ENCODE measurements around the gene CCDC177.
"Not testable (repeated sequence)": the region's sequence is repeated elsewhere in the genome, so short reads cannot be mapped to it uniquely, and the experiment has no call there.

Gene CCDC177

GRCh38 chr14:69599431-69599830 is 24.8 kb upstream of the CCDC177 start:
- not testable (repeated sequence) for DNase-seq

GRCh38 chr14:69595336-69595735 is 20.7 kb upstream of the CCDC177 start:
- DNase-seq: no peak

- no peak for DNase-seq
These were observed 20.2 kb upstream of the CCDC177 start for GRCh38 chr14:69594846-69595245.

GRCh38 chr14:69593018-69593677 is 18.5 kb upstream of the CCDC177 start:
- no peak for DNase-seq

GRCh38 chr14:69591317-69591716 is 16.6 kb upstream of the CCDC177 start:
- DNase-seq: no peak

GRCh38 chr14:69587389-69587788 is 12.7 kb upstream of the CCDC177 start:
- DNase-seq: no peak

- no peak for DNase-seq
These were observed 11.7 kb upstream of the CCDC177 start for GRCh38 chr14:69586404-69586803.

- no peak for DNase-seq
These were observed 9.7 kb upstream of the CCDC177 start for GRCh38 chr14:69584389-69584788.

- no peak for DNase-seq
These were observed 8.2 kb upstream of the CCDC177 start for GRCh38 chr14:69582829-69583228.

- DNase-seq: no peak
These were observed 7.5 kb upstream of the CCDC177 start for GRCh38 chr14:69582212-69582611.

GRCh38 chr14:69581316-69581935 is 6.8 kb upstream of the CCDC177 start:
- DNase-seq: no peak

GRCh38 chr14:69580009-69580577 is 5.4 kb upstream of the CCDC177 start:
- DNase-seq: peak; percentile 74

GRCh38 chr14:69579476-69579875 is 4.8 kb upstream of the CCDC177 start:
- no peak for DNase-seq

GRCh38 chr14:69574954-69575295 is 254 bp upstream of the CCDC177 start:
- no peak for DNase-seq

- peak; percentile 4 for DNase-seq
These were observed 824 bp downstream of the CCDC177 start for GRCh38 chr14:69573831-69574262.

- DNase-seq: no peak
These were observed 1.4 kb downstream of the CCDC177 start for GRCh38 chr14:69573205-69573830.

- peak; percentile 5 for DNase-seq
These were observed 1.9 kb downstream of the CCDC177 start for GRCh38 chr14:69572841-69573135.

GRCh38 chr14:69572030-69572840 is 2.4 kb downstream of the CCDC177 start:
- DNase-seq: peak; percentile 32

GRCh38 chr14:69571449-69572029 is 3.1 kb downstream of the CCDC177 start:
- peak; percentile 5 for DNase-seq

GRCh38 chr14:69570836-69571330 is 3.8 kb downstream of the CCDC177 start:
- DNase-seq: peak; percentile 2

- DNase-seq: peak; percentile 0
These were observed 4.8 kb downstream of the CCDC177 start for GRCh38 chr14:69569859-69570258.

- DNase-seq: peak; percentile 0
These were observed 7.1 kb downstream of the CCDC177 start for GRCh38 chr14:69567563-69567962.

- DNase-seq: no peak
These were observed 12.8 kb downstream of the CCDC177 start for GRCh38 chr14:69561893-69562292.

Measured in hematopoietic multipotent progenitor cell treated with erythropoietin and hydrocortisone succinate and interleukin-3 and kit ligand, for 6 days (in vitro differentiated cells).